Airway epithelial cell (primary cell): Measurements from ENCODE around the gene NANOGP8. TPM values are rescaled to one million over a fixed set of nuclear protein-coding genes. Genes with fewer than 3 reads are reported as not detected.

ENCODE experiments used
- total RNA-seq: library from RNA; depleted of rRNA; stranded (reverse); fragments of >200 nt; gene quantifications from 2 replicates; pipeline ENCODE4 v1.2.3, GENCODE V29; 2015

Gene NANOGP8
- total RNA-seq, result not detected in 2 replicates

GRCh38 chr15:35085176-35085919 is at the start of gene NANOGP8:
NANOGP8 (minus strand) TSS chr15:35085295; CDS start chr15:35085110, 185 bp downstream.

Other genes starting within 250 kb of the NANOGP8 start
- gene AQR, start 115.6 kb downstream of the NANOGP8 start, total RNA-seq, result 17.1 and 19.0 TPM in 2 replicates
- gene ZNF770, start 97.0 kb downstream of the NANOGP8 start, total RNA-seq, result 24.0 and 29.1 TPM in 2 replicates